Stomach (tissue), 4 donors: Measurements from ENCODE around the gene DIRAS1.

Experiments used
- POLR2A ChIP-seq, 4 donors: fragments of 450-650 bp; IDR thresholded peaks; one replicate each; pipeline ENCODE4 v1.6.1; 2016; ENCODE audit warnings: antibody characterized with exemption in 4 of 4, control low read depth in 2 of 4, mild to moderate bottlenecking in 1 of 4, moderate library complexity in 1 of 4
- POLR2AphosphoS5 ChIP-seq, 3 donors: sonication (generic); formaldehyde crosslinking; IDR thresholded peaks; one replicate each; pipeline ENCODE4 v1.6.1; 2016; ENCODE audit warnings: antibody characterized with exemption in 3 of 3
- TF ChIP-seq, protein P1 (sequence below), 7 experiments: fragments of 450-650 bp in 4 of 7; fragments of 200-600 bp in 3 of 7; sonication (generic) in 3 of 7; IDR thresholded peaks; one replicate each; pipeline ENCODE4 v1.5.1; 2016 to 2019; ENCODE audit warnings: antibody characterized with exemption in 7 of 7, control low read depth in 2 of 7, mild to moderate bottlenecking in 1 of 7

DNA sequence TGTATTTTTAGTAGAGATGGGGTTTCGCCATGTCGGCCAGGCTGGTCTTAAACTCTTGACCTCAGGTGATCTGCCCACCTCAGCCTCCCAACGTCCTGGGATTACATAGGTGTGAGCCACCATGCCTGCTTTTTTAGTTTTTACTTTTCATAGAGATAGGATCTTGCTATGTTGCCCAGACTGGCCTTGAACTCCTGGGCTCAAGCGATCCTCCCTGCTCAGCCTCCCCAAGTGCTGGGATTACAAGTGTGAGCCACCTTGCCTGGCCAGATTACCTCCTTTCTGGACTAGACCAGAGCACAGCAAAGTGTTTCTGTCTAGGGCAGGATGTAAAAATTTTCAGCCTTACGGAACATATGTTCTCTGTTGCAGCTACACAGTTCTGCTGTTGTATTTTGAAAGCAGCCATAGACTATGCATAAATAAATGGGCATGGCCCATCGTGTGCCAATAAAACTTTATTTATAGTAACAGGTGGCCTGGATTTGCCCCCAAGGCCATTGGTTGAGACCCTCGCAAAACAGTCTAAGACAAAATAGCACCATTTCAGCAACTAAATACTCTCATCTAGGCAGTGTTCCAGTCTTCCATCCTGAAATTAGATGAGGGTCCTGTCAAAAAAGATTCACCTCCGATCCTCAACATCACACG, 54.7 kb downstream of the DIRAS1 start:
- TF ChIP-seq, protein P1, sequence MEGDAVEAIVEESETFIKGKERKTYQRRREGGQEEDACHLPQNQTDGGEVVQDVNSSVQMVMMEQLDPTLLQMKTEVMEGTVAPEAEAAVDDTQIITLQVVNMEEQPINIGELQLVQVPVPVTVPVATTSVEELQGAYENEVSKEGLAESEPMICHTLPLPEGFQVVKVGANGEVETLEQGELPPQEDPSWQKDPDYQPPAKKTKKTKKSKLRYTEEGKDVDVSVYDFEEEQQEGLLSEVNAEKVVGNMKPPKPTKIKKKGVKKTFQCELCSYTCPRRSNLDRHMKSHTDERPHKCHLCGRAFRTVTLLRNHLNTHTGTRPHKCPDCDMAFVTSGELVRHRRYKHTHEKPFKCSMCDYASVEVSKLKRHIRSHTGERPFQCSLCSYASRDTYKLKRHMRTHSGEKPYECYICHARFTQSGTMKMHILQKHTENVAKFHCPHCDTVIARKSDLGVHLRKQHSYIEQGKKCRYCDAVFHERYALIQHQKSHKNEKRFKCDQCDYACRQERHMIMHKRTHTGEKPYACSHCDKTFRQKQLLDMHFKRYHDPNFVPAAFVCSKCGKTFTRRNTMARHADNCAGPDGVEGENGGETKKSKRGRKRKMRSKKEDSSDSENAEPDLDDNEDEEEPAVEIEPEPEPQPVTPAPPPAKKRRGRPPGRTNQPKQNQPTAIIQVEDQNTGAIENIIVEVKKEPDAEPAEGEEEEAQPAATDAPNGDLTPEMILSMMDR (IDR thresholded peaks at IDR 0.05) = no peak
- no peak for TF ChIP-seq POLR2A (IDR thresholded peaks at IDR 0.05)
- TF ChIP-seq POLR2AphosphoS5 (IDR thresholded peaks at IDR 0.05) = no peak
